Measurements from ENCODE around the gene DKC1. TPM values are rescaled to one million over a fixed set of nuclear protein-coding genes. Genes with fewer than 3 reads are reported as not detected.

DKC1 gene
- polyA plus RNA-seq, 3 donors = 55.2 to 63.5 (median 58.3) TPM

DNA sequence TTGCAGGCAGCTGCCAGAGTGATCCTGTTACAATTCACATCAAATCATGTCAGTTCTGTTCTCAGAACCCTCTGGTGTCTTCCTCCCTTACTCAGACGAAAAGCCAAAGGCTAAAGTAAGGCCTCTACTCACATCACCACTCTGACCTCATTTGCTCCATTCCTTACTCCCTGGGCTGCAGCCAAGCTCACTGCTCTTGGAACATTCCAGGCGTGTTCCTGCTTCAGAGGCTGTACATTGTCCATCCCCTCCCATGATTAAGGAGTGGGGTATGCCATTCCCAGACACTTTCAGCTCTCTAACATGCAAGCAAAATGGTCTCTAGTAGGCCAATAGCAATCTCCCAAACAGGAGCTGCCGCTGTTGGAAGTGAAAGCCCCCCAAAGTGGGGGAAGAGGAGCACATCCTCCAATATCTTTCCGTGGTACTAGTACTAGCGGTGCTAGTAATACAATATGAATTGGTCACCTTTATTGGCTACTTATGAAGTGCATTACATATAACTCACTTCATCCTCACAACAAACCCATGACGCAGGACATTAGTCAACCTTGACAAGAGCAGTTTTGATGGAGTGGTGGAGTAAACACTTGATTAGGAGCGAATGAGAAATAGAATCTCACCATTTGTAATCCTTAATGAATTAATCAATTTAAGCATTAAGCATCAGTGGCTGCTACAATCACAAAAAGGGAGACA, 26.8 kb upstream of the DKC1 start:
- no peak for DNase-seq (ENCODE audit: low read depth in 3 of 3, low spot score in 2 of 3)

DNA sequence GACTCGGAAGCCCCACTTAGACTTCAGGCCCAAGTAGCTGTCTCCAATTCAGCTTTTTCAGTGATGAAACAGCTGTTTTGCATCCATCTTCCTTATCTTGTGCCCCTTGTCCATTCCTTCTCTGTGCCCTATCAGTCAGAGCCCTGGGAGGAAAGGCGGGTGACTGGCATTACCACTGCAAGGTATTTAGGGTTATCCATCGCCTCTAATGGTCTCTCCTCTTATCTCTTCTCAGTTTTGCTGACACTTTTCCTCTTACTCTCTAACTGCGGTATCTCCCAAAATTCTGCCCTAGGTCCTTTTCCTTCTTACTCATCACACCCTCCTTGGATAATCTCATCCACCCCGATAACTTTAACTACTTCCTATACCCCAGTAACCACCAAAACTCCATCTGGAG, 25.5 kb upstream of the DKC1 start:
- DNase-seq (ENCODE audit: low read depth in 3 of 3, low spot score in 2 of 3) = no peak

DNA sequence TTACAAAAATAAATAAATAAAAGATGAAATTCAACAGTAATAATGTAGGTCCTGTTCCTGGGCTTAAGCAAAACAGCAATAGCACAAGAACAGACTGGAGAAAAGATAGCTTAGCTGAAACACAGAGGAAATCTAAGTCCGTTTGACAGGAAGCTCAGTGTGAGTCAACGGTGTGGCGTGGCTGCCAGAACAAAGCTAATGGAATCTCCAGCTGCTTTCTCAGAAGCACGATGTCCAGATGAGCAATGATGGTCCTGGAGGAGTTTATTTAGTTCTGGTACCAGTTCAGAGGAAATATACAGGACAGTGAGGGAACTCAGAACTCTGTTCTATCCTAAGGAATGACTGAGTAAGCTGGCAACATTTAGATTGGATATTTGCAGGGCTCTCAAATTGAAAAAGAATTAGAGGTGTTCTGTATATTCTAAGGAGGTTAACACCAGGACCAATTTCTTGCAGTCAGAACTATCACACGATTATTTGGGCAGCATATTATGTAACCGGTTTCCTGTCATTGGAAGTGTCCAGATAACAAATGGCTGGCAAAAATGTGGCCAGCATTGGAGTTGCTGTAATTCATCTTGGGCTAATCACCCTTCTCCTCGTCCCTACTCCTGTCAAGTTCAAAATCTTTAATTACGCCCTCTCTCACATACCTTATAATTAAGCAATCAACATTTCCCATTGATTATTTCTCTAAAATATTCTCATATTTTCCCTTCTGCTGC, 24.5 kb upstream of the DKC1 start:
- DNase-seq (ENCODE audit: low read depth in 3 of 3, low spot score in 2 of 3) = no peak

DNA sequence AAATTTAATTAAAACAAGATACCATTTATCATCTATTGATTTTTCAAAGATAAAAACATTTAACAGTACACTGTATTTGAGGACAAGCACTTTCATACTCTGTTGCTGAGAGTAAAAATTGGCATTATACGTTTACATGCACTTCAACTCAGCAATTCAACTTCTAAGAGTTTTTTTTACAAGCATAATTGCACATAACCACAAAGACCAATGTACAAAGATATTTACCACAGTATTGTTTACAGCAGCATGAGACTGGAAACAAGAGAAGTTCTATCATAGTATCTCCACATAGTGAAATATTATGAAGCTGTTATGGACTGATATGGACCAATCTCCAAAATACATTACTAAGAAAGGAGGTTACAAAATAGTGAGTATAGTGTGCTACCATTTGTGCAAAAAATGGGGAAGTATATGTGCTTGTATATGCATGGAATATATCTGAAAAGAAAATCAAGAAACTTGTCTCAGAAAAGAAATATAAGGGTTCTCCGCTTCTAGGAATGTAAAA, 22.7 kb upstream of the DKC1 start:
- no peak for DNase-seq (ENCODE audit: low read depth in 3 of 3, low spot score in 2 of 3)

DNA sequence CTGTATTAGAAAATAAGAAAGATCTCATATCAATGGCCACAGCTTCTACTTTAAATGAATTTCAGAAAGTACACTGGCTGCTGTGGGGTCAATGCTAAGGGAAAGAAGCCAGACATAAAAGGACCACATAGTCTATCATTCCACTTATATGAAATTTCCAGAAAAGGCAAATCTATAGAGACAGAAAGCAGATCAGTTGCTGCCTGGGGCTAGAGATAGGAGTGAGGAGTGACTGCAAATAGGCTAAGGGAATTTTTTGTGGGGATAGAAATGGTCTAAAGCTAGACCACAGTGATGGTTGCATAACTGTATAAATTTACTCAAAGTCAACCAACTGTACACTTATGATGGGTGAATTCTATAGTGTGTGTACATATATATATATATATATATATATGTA, 20.1 kb upstream of the DKC1 start:
- DNase-seq (ENCODE audit: low read depth in 3 of 3, low spot score in 2 of 3) = no peak

DNA sequence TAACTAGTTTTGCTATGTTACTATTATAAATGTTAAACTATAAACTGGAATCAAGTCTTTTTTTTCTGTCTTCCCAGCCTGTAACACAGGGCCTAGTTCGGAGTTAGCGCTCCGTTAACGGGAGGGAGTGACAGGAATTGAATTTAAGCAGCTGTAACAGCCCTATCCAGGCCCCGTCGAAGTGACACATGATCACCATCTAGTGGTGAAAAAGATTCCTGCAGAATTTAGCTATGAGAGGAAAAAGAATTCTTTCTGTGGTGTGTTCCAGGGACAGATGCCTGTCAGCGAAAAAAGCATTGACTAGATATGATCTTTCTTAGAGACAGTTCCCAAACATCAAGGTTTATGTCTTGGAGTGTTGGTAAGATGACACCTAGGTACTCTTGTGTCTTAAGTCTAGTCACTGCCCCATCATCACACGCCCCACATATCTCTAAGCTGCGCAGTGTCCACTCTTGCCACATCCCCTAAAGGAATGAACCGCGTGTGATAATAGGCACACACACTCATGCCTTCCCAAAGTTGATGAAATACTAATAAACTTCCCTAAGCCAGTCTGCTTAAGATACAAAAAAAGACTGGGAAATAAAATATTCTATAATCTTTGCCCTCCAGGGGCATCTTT, 13.8 kb upstream of the DKC1 start:
- no peak for DNase-seq (ENCODE audit: low read depth in 3 of 3, low spot score in 2 of 3)

DNA sequence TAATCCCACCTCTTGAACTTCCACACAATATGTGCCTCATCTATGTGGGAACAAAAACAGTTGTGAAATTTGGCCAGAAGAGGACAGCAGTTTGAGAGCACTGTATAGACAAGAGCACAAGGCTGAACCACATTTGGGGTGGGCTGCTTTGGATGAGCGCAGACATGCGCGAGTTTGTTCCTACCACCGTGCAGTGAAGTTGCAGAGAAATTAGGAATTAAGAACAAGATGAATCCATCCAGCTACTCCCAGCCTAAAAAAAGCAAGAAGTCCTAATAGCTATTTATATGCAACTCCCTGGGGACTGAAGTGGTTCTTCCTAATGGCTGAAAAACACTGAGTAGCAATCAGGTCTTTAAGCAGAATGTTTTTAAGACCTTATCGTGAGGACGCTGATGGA, 12.8 kb upstream of the DKC1 start:
- no peak for DNase-seq (ENCODE audit: low read depth in 3 of 3, low spot score in 2 of 3)

DNA sequence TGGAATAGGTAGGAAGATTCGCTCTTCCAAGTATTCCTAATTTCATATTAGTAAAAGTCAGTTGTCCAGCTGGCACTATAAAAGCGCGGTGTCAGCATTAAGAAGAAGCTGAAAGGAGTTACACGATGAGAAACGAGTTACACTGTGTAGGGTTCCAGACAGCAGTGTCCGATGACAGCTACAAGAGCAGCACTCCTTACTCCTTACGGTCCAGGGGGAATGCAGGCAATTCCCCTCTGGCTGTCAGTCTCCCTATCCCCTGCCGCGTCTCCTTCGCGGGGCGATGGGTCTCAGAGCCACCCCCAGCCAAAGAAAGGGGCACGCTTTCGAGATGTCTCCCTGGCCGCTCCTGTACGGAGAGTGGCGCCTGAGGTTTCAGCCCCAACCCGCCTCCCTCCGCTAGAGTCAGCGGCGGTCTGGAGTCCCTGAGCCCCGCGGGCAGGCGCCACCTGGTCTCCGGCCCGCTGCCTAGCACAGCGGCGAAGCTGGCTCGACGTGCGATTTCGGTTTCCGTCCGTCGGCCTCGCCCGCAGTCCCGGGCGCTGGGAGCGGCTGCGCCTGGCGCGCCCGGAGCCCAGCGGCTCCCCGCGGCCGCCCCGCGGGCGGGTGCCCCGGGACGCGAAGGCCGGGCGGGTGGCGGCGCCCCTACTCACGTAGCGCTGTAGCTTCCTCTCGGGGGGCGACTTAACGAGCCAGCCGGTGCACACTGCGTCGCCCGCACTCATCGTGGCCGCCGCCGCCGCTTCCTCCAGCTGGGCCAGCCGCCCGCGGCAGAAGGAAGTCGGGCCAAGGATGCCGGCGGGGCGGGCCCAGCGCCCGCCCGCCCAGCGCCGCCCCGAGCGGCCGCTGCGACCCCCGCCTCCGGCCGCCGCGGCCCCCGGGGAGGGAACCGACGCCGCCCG, 12.1 kb upstream of the DKC1 start, which contains the start of gene GAB3:
Gene GAB3, minus strand, starts transcription at position 777 of the 902 bp plus-strand sequence. Its CDS starts 52 bp downstream, at position 725.
- DNase-seq (ENCODE audit: low read depth in 3 of 3, low spot score in 2 of 3) = no peak

DNA sequence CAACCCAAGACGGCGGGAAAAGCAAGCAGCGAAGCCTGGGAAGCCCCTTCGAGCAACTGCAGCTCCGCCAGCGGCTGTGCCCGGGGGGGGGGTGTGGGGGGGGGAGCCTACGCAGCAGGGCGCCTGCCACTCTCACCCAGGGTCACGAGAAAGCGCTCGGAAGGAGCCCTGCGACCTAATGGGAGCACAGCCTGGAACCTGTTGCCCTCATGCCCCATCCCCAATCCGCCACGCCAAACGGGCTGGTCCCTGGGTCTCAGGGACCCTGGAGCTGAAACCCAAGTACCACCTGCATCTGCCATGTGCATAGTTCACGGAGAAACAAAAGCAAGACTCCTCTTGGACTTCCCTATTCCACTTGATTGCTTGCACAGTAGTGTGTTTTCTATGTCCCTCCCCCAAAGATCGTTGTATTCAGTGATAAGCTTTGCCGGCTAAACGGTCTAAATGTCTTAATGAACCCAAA, 11.4 kb upstream of the DKC1 start:
- no peak for DNase-seq (ENCODE audit: low read depth in 3 of 3, low spot score in 2 of 3)

DNA sequence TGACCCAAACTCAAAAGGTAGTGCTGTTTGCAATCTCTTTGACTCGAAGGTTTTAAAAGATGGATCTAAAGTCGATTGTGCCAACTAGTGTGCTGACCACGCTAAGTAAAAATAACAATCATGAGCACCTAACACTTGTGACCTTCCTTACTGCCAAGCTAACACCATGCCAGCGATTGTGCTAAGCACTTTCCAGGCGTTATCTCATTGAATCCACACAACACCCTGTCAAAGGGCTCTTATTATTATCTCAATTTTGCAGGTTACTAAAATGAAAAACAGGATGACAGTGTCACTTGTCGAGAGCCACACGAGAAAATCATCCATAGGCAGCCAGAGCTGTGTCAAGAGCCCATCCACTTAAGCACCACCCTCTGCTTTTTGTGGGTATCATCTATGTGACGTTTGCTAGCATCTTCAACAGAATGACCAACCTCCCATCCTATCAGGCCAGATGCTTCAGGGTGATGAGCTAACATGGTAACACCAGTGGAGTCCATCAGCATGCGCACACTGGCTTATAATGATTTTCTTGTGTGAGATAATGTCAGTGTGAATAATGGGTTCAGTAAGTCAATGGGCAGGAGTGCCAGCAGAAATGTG, 10.9 kb upstream of the DKC1 start:
- no peak for DNase-seq (ENCODE audit: low read depth in 3 of 3, low spot score in 2 of 3)

DNA sequence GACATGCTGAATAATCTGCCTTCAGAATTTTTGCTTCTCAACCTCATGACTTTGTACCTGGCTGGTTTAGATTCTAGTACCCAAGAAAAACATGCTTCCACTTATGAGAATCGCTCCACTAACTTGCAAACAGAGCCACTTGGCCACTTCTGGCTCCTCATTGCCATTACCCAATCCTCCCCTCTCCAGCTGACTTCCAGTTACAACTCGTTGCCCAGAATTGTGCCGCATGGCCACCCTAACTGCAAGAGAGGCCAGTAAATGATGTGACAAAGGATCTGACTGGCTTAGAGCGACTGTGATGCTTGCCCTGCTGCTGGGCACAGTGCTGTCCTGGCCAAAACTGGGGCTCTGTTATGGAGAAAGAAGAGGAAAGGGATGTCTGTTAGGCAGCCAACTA, 4.0 kb upstream of the DKC1 start:
- no peak for DNase-seq (ENCODE audit: low read depth in 3 of 3, low spot score in 2 of 3)

DNA sequence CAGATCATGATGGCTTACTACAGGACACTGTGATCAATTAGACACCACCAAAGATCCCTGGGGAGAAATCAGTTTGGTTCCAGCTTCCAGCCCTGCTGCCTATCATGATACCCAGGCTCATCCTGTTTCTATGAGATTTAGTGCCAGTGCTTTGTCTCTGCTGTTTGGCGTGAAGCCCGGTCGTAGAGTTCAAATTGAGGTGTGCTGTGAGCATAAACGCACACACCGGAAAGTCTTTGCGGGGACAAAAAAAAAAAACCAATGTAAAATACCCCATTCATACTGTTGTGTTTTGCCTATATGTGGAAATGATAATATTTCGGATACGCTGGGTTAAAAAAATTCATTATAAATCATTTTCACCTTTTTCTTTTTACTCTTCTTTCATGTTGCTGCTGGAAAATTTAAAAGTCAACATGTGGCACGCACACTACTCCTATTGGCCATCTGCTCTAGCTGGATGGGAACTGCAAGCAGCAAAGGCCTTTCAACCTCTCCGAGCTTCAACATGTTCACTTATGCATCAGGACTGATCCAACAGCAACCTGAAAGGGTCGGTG, 607 bp upstream of the DKC1 start:
- DNase-seq (ENCODE audit: low read depth in 3 of 3, low spot score in 2 of 3) = no peak

DNA sequence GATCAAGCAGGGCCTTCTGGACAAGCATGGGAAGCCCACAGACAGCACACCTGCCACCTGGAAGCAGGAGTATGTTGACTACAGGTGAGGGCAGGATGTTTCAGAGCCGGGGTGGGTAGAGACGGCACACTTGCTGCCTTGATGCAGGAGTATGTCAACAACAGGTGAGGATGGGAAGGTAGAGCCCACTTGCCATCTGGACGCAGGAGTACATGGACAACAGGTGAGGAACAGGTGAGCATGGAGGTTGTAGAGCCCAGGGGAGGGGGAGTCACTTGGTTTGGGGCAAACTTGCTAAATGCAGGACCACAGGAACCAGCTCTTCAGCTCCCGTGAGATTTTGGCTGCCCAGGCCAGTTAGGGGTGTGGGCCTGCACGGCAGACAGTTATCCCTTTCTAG, 12.0 kb downstream of the DKC1 start:
- DNase-seq (ENCODE audit: low read depth in 3 of 3, low spot score in 2 of 3) = no peak

DNA sequence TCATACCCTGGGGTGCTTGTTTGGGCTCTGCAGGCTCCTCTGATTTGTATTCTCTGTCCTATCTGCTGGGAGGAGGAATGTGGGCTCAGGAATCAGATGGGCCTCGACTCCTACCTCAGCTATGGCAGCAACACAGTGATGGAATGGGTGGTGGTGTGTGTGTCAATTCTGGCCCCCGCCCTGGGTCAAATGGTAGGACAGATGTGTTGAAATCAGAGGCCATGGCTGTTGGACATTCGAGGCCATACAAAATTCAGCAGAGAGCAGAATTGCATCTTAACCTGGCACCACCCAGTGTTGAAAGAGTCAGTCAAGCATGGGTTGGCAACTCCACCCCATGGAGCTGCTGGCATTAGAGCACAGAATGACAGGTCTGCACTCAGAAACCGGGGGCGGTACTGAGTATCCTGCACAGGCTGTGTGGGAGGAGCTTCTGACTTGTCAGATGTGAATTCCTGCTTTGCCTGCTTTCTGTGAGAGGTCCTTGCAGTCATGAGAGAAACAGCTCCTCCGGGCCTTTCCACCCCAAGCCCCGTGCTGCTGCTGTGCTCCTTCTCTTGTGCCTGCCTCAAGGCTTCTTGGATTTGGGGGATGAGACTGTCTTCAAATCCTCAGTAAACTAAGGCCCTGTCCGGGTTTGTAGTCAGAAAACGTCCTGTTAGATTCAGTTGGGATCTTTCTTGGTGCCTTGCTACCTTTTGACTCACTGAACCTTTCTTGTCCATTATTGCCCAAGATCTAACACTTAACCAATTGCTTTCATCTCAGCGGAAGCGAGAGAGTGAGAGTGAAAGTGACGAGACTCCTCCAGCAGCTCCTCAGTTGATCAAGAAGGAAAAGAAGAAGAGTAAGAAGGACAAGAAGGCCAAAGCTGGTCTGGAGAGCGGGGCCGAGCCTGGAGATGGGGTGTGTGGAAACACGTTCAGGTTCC, 13.0 kb downstream of the DKC1 start:
- DNase-seq (ENCODE audit: low read depth in 3 of 3, low spot score in 2 of 3) = no peak

DNA sequence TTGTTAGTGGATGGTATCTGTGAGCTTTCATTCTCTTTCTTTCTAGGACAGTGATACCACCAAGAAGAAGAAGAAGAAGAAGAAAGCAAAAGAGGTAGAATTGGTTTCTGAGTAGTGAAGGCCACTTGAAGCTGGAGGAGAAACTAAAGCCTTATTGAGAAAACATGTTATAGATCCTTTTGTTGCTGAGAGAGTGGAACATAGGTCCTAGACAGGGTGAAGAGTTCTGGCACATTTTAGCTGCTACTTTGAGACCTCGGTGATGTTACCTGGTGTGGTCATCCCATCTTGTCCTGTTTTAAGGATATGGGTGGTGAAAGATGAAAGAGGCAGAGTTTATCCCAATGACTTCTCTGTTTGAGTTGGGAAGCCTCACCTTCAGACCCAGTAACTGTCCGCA, 14.1 kb downstream of the DKC1 start:
- no peak for DNase-seq (ENCODE audit: low read depth in 3 of 3, low spot score in 2 of 3)

DNA sequence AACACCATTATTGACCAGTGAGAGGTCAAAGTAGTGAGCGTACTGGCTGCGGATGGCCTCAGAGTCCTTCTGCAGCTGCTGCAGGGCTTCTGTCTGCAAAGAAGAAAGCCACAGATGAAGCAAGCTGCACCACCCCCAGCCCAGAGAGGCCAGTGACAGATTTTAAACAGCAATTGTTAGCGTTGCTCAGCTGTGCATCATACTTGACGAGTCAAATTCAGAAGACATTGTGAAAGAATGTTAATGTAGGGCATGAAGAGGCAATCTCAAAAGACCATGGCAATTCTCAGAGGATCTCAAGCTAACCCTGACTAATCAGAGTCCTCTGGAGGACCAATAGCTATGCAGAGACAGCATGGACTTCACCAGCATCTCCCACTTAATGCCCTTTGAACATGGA, 16.6 kb downstream of the DKC1 start:
- no peak for DNase-seq (ENCODE audit: low read depth in 3 of 3, low spot score in 2 of 3)

DNA sequence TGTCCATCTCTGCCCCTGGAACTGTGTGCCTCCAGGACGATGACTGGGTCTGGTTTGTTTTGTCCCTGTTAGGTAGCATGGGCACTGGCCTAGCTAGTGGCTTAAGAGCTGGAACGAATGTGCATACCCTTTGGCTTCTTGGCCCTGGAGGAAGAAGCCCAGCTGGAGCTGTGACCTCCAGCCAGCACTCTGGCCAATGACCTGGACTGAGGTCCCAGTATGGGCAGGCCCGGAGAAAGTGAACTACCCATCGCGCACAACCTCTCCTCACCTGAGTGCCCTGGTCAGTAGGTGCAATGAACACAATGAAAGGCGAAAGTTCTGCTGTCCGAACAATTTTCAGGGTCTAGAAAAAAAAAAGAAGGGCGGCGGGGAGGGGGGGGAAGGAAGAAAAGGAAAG, 18.3 kb downstream of the DKC1 start:
- no peak for DNase-seq (ENCODE audit: low read depth in 3 of 3, low spot score in 2 of 3)

DNA sequence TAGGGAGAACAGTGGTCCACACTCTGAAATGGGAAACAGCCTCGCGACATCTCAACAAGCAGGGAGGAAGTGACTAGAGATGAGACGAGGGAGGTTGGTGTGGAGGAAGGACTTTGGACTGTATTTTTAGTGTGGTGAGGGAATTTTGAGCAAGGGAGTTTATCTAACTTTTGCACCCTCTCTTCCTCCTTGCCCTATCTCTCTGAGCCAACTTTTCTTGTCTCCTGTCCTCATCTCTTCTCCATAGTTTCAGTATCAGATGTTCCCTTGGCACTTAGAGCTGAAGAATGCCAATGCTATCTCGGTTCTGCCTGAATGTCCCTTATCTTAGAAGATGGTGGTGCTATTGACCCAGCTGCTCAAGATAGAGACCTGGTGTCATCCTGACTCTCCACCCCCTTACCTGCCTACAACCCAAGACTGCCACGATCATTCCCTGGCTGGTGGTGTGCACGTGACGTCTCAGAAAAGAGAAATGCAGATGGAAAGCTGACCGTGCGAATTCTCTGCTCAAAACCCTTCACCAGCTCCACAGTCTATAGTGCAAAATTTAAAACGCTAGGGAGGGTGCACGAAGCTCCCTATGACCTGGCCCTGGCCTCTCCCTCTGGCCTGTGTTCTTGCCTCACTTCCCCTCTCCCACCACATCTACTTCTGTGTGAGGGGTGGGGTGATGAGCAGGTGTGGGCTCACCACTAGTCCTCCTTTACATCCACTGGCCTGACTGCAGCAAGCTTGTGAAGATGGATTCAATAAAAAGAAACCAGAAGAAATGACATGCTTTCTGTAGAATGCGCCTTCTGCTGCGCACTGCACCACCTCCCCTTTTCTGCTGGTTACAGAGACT, 21.7 kb downstream of the DKC1 start:
- no peak for DNase-seq (ENCODE audit: low read depth in 3 of 3, low spot score in 2 of 3)

Measured in right renal cortex interstitium (tissue), 3 donors.